Smooth muscle cell of the brain vasculature (primary cell): Measurements from ENCODE around the gene SLC38A2.

Experiments used
- DNase-seq: peaks from one replicate; pipeline ENCODE4 v3.0.0-alpha.2; 2012; ENCODE audit warnings: low read depth, low spot score

Gene SLC38A2

GRCh38 chr12:46376579-46376978 lies 4.0 kb upstream of the SLC38A2 start:
- DNase-seq: no peak

GRCh38 chr12:46374711-46375110 lies 2.1 kb upstream of the SLC38A2 start:
- DNase-seq: no peak

GRCh38 chr12:46374310-46374709 lies 1.7 kb upstream of the SLC38A2 start:
- no peak for DNase-seq

- DNase-seq: peak; percentile 50
Observed at GRCh38 chr12:46373301-46374296, 1.0 kb upstream of the SLC38A2 start.

GRCh38 chr12:46371718-46372543 lies 642 bp downstream of the SLC38A2 start:
- no peak for DNase-seq

- DNase-seq: peak; percentile 65
Observed at GRCh38 chr12:46370792-46371717, 1.5 kb downstream of the SLC38A2 start.

- no peak for DNase-seq
Observed at GRCh38 chr12:46370380-46370734, 2.2 kb downstream of the SLC38A2 start.

- no peak for DNase-seq
Observed at GRCh38 chr12:46369474-46370379, 2.8 kb downstream of the SLC38A2 start.

GRCh38 chr12:46369095-46369473 lies 3.5 kb downstream of the SLC38A2 start:
- no peak for DNase-seq

GRCh38 chr12:46368684-46369083 lies 3.9 kb downstream of the SLC38A2 start:
- DNase-seq: no peak

- DNase-seq: no peak
Observed at GRCh38 chr12:46368138-46368537, 4.4 kb downstream of the SLC38A2 start.

- DNase-seq: no peak
Observed at GRCh38 chr12:46367351-46368029, 5.1 kb downstream of the SLC38A2 start.

- no peak for DNase-seq
Observed at GRCh38 chr12:46366771-46367170, 5.8 kb downstream of the SLC38A2 start.

GRCh38 chr12:46365951-46366379 lies 6.6 kb downstream of the SLC38A2 start:
- DNase-seq: no peak

GRCh38 chr12:46364777-46365580 lies 7.6 kb downstream of the SLC38A2 start:
- DNase-seq: no peak

GRCh38 chr12:46364300-46364696 lies 8.3 kb downstream of the SLC38A2 start:
- DNase-seq: no peak

GRCh38 chr12:46363582-46364299 lies 8.8 kb downstream of the SLC38A2 start:
- no peak for DNase-seq

- DNase-seq: no peak
Observed at GRCh38 chr12:46362895-46363581, 9.5 kb downstream of the SLC38A2 start.
